Thoracic aorta (tissue), 2 donors: ENCODE data around the gene SLC35F2. TPM values are rescaled to one million over a fixed set of nuclear protein-coding genes. Genes with fewer than 3 reads are reported as not detected.

Source experiments
- ATAC-seq: fragments of 150-250 bp; one replicate; pipeline ENCODE4 v1.8.0; 2017; ENCODE audit warnings: low read depth; ENCODE audit not compliant: insufficient number of reproducible peaks, low FRiP score
- DNase-seq: peaks from one replicate; pipeline ENCODE4 v3.0.0-alpha.2; 2020; ENCODE audit warnings: low spot score
- H3K27ac ChIP-seq, 2 donors: fragments of 200-600 bp; sonication (generic); 1 replicate in 1 of 2; 2 replicates in 1 of 2; pipeline ENCODE4 v1.5.1; 2016; ENCODE audit warnings: mild to moderate bottlenecking in 2 of 2, moderate library complexity in 2 of 2
- H3K27me3 ChIP-seq: fragments of 200-600 bp; sonication (generic); replicated peaks from 2 replicates; pipeline ENCODE4 v1.6.0; 2016; ENCODE audit warnings: mild to moderate bottlenecking; ENCODE audit not compliant: insufficient read depth
- H3K36me3 ChIP-seq: fragments of 200-600 bp; sonication (generic); one replicate; pipeline ENCODE4 v1.5.1; 2016
- H3K4me1 ChIP-seq, 2 donors: fragments of 200-600 bp; sonication (generic); 1 replicate in 1 of 2; 2 replicates in 1 of 2; pipeline versions ENCODE4 v1.5.1 to v1.6.0; 2016; ENCODE audit warnings: low read depth in 2 of 2, mild to moderate bottlenecking in 1 of 2; ENCODE audit not compliant: control insufficient read depth in 1 of 2
- H3K4me3 ChIP-seq: fragments of 200-600 bp; sonication (generic); 2 replicates; pipeline ENCODE4 v1.5.1; 2016; ENCODE audit warnings: mild to moderate bottlenecking
- H3K9me3 ChIP-seq: fragments of 200-600 bp; sonication (generic); 2 replicates; pipeline ENCODE4 v1.5.1; 2016
- CTCF ChIP-seq: fragments of 200-600 bp; sonication (generic); IDR thresholded peaks from one replicate; pipeline ENCODE4 v1.5.1; 2019; ENCODE audit warnings: antibody characterized with exemption
- total RNA-seq, 2 donors: library from RNA; depleted of rRNA; stranded (reverse); fragments of >200 nt; gene quantifications; one replicate each; pipeline versions ENCODE4 v1.1.0 to v1.2.3, GENCODE V29; 2016

The SLC35F2 gene
- total RNA-seq, 2 donors from 2014 or later: 10.0 to 13.5 TPM

DNA sequence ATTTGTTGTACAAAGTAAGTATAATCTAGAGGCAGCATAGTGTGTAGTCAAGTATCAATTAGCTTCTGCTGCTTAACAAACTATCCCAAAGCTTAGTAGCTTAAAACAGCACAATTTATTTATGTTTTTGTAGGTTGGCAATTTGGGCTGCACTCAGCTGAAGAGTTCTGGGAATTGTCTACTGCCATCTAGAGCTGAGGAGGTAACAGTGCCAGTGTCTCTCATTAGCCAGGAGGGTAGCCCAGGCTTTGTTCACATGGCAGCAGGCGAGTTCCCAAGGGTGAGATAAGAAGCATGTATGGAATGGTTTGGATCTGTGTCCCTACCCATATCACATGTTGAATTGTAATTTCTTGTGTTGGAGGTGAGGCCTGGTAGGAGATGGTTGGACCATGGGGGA is 100.9 kb downstream of the SLC35F2 start:
- Histone ChIP-seq H3K36me3 (no peaks in the 10 kb centered on the region), H3K27me3 (no peaks in the 10 kb centered on the region), H3K4me3 (no peak overlapping the region), H3K4me1 (no peaks in the 10 kb centered on the region), H3K27ac (no peak overlapping the region), H3K9me3 (no peaks in the 10 kb centered on the region)
- ATAC-seq (no peak), DNase-seq (no peak)
- TF ChIP-seq CTCF: no peak

DNA sequence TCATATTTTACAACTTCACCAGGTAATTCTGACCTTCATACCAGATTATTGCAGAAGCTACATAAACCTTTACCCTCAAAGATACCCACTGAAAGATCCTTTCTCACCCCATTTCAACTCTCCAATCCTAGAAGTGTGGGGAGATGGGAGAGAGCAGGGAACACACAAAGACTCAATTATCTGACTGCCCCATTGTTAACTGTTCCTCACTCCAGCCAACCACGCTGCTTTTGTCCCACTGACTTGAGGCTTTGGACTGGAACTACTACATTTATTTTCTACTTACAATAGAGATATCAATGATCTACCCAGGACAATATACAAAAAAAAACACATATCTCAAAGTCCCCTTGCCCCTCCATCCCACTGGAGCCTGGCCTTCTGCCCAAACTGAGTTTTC is 102.0 kb downstream of the SLC35F2 start:
- Histone ChIP-seq H3K36me3 (no peaks in the 10 kb centered on the region), H3K4me3 (no peak overlapping the region), H3K27me3 (no peaks in the 10 kb centered on the region), H3K27ac (no peak overlapping the region), H3K9me3 (no peaks in the 10 kb centered on the region), H3K4me1 (no peaks in the 10 kb centered on the region)
- TF ChIP-seq CTCF: no peak
- DNase-seq: no peak
- ATAC-seq: no peak

DNA sequence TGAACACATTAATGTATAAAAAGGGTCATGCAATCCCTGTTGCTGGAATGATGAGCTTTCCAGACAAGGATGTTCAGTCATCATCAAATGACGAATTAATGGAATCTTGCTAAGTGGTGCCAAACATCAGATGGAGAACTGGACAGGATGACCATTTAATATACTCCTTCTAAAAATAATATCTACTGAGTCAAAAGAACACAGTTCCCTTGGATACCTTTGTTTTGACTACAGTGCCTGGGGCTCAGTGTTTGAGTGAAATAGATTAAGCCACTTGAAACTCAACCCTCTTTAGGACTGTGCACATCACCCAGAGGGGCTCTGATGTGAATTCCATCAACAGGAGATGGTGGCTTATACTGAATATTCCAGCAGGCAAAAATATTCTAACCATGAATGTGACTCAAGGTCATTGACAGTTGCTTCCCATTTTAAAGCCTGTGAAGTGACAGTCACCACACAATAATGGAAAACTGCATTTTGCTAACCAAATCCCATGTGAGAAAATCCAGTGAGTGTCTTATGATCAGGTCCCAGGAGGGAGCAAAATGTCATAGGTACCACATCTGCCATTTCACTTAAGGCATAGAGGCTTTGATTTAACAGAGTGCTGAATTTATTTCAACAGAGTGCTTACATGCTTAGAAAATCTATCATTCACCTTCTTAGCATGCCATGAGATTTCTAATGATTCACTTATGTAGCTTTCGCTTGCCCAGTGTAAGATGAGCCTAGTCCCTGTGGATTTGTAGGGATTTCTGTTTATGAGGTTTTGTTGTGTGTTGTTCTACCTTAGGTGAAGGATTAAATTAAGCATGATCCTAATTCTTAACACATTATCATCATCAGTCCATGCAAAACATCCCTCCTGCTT is 105.4 kb downstream of the SLC35F2 start:
- no peak for ATAC-seq
- no peak for DNase-seq
- H3K36me3 ChIP-seq: no peaks in the 10 kb centered on the region
- no peaks in the 10 kb centered on the region for H3K4me1 ChIP-seq
- H3K27me3 ChIP-seq: no peaks in the 10 kb centered on the region
- no peak overlapping the region for H3K27ac ChIP-seq
- TF ChIP-seq CTCF: no peak
- H3K4me3 ChIP-seq: no peak overlapping the region
- no peaks in the 10 kb centered on the region for H3K9me3 ChIP-seq

GRCh38 chr11:107752508-107752907 is 106.1 kb downstream of the SLC35F2 start:
- no peak overlapping the region for H3K4me3 ChIP-seq
- H3K36me3 ChIP-seq: no peaks in the 10 kb centered on the region
- TF ChIP-seq CTCF: no peak
- DNase-seq: no peak
- no peak overlapping the region for H3K27ac ChIP-seq
- no peaks in the 10 kb centered on the region for H3K4me1 ChIP-seq
- H3K27me3 ChIP-seq: no peaks in the 10 kb centered on the region
- ATAC-seq: no peak
- H3K9me3 ChIP-seq: no peaks in the 10 kb centered on the region

DNA sequence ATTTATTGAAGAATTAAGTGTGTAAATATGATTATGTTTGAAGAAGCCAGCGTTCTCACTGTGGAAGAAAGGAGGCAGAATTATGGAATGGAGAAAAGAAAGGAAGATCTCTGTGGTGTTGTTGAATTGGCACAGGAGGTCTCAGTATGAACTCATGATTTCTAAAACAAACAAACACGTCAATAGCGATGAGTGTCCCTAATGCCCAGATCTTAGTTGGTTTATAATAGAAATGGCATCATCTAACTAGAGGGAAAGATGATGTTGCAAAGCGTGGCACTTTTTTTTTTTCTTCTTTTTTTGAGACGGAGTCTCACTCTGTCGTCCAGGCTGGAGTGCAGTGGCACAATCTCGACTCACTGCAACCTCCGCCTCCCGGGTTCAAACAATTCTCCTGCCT is 107.5 kb downstream of the SLC35F2 start:
- no peak overlapping the region for H3K4me3 ChIP-seq
- no peaks in the 10 kb centered on the region for H3K36me3 ChIP-seq
- no peaks in the 10 kb centered on the region for H3K27me3 ChIP-seq
- H3K9me3 ChIP-seq: no peaks in the 10 kb centered on the region
- ATAC-seq (no peak), DNase-seq (no peak)
- no peaks in the 10 kb centered on the region for H3K4me1 ChIP-seq
- H3K27ac ChIP-seq: no peak overlapping the region
- no peak for TF ChIP-seq CTCF
